ENCODE results near the gene ZNF346.

Gene ZNF346

DNA sequence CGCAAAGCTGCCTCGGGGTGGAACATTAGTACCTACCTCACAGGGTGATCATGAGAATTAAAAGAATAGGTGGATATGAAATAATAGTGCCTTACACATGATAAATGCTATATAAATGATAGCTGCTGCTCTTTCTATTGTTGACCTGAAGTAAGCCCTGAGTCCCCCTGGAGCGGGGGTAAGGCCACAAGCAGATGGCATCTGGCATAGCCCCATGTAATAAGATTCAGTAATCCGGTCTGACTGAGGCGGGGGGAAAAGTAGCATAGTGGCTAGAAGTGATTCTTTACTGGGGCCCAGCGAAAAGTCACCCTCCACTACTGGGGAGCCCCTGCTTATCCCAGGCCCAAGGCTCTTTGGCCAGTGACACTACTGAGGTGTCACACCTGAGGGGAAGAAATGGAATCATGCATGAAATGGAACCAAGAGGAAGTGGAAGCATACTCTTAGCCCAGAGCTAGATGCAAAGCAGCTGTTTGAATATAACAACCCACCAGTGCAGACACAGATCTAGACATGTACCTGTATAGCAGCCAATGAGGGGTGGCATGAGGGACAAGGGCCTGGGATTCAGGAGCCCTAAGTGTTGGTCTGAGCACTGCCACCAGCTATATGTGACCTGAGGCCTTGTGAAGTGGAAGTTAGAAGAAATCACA, 48.2 kb downstream of the ZNF346 start:
- no peak for DNase-seq (ENCODE audit: low spot score)

- DNase-seq (ENCODE audit: low spot score), result peak; percentile 69
Measured at GRCh38 chr5:177071666-177072385, 49.3 kb downstream of the ZNF346 start.

- DNase-seq (ENCODE audit: low spot score), result no peak
Measured at GRCh38 chr5:177077335-177077734, 54.8 kb downstream of the ZNF346 start.

GRCh38 chr5:177079606-177080005, 57.1 kb downstream of the ZNF346 start:
- DNase-seq (ENCODE audit: low spot score), result no peak

DNA sequence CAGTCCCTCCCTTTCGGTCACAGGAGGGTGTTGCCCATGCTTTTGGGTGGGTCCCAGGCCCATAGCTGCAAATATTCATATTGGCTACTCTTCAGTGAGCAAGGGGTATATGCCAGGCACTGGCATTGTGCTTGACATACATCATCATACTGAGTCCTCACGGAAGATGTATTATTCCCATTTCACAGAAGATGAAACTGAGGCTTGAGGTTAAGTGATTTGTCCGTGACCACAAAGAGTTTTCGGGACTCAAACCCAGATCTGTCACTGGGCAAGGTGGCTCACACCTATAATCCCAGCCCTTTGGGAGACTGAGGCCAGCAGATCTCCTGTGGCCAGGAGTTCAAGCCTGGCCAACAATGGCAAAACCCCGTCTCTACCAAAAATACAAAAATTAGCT, 57.8 kb downstream of the ZNF346 start:
- DNase-seq (ENCODE audit: low spot score), result no peak

DNA sequence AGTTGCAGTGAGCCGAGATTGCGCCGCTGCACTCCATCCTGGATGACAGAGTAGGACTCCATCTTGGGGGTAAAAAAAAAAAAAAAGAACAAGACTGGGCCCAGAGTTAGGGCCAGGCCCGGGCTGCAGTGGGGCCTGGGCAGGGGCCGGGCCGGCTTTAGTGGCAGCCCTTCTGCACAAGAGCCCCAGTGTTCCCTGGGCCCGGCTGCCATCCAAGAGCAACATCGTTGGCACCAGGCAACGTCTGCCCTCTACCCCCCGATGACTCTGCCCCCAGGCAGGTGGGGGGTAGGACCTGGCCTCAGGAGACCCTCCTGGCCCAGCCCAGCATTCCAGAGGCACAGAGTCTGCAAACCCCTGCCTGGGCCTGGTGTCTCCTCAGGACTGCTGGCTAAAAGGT, 59.4 kb downstream of the ZNF346 start:
- no peak for DNase-seq (ENCODE audit: low spot score)

GRCh38 chr5:177083357-177083756, 60.9 kb downstream of the ZNF346 start:
- DNase-seq (ENCODE audit: low spot score), result no peak

GRCh38 chr5:177084175-177084574, 61.7 kb downstream of the ZNF346 start:
- no peak for DNase-seq (ENCODE audit: low spot score)

DNA sequence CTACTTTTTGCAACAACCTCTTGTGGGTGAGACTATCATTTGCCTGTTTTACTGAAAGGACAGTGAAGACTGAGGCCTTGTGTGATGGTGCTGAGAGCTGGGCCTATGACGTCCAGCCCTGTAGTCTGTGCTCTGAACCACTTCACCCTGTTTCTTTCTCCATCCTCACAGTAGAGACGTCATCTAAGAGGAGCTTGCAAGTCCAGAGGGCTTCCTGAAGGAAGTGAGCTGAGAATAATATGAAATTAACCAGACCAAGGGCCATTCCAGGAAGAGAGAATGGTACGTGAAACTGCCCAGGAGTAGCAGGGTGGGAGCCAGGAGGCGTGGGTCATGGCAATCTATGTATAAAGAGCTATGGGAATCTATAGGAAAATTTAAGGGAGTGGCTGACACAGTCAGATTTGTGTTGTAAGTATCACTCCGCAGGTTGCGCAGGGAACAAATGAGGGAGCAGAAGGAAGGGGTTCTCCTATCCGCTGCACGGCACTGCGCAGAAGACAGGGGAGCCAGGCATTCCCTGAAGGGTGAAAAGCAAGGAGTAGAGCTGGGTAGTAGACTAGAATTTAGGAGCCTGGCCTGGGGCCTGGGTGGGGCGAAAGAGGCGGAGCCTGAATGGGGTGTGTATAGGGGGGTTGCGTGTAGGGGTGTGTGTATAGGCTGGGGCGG, 63.6 kb downstream of the ZNF346 start:
- DNase-seq (ENCODE audit: low spot score), result no peak

DNA sequence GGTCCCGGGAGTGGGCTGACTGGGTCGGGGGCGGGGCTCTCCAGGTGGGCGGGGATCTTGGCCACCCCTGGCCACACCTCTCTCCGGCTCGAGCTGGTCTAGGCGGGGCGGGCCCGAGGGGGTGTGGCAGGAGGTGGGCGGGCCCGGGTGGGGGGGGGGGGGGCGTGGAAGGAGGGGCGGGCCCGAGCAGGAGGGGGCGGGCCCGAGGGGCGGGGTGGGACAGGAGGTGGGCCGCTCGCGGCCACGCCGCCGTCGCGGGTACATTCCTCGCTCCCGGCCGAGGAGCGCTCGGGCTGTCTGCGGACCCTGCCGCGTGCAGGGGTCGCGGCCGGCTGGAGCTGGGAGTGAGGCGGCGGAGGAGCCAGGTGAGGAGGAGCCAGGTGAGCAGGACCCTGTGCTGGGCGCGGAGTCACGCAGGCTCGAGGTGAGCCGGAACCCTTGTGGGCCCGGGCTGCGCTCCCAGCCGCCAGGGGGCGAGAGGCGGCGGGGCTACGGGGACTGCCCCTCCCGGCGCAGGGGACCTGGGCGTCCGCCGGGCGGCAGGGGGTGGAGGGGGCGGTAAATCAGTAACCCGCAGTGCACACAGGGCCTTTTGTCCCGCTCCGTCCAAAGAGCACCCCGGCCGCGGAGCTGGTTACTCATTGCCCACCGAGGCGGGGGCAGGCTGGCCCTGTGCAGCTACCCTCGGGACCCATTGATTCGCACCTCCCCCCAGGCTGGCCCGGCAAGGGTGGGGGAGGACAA, 64.3 kb downstream of the ZNF346 start, which contains the start of gene FGFR4:
FGFR4 (plus strand) TSS at position 262 of the 744 bp plus-strand sequence. CDS start 2,688 bp downstream, outside the sequence.
- DNase-seq (ENCODE audit: low spot score), result peak; percentile 99

GRCh38 chr5:177087398-177088005, 65.0 kb downstream of the ZNF346 start:
- no peak for DNase-seq (ENCODE audit: low spot score)

DNA sequence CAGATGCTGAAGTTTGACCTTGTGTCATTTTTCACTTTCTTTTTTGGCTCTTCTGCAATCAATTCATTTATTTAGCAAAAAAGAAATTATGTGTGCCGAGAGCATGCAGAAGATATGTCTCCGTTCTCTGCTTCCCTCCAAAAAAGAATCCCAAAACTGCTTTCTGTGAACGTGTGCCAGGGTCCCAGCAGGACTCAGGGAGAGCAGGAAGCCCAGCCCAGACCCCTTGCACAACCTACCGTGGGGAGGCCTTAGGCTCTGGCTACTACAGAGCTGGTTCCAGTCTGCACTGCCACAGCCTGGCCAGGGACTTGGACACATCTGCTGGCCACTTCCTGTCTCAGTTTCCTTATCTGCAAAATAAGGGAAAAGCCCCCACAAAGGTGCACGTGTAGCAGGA, 66.6 kb downstream of the ZNF346 start:
- DNase-seq (ENCODE audit: low spot score), result no peak

- DNase-seq (ENCODE audit: low spot score), result no peak
Measured at GRCh38 chr5:177089825-177090641, 67.5 kb downstream of the ZNF346 start.

- DNase-seq (ENCODE audit: low spot score), result no peak
Measured at GRCh38 chr5:177090813-177091212, 68.3 kb downstream of the ZNF346 start.

DNA sequence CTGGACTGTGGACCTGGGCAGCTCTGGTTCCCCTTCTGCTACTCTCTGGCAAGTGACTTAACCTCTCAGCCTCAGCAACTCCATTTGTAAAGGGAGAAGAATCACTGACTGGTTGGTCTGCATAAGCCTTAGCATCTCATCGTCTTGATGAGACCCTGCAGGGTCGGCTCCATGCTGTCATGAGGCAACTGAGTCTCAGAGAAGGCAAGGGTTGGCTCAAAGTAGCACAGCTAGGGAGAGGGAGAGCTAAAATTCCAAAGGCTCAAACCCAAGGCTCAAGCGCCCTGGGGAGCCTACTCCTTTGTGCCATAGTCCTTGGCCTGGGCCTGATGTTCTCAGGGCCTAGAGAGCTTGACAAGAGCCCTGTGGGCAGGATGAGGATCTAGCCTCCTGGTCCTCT, 68.7 kb downstream of the ZNF346 start:
- no peak for DNase-seq (ENCODE audit: low spot score)

DNA sequence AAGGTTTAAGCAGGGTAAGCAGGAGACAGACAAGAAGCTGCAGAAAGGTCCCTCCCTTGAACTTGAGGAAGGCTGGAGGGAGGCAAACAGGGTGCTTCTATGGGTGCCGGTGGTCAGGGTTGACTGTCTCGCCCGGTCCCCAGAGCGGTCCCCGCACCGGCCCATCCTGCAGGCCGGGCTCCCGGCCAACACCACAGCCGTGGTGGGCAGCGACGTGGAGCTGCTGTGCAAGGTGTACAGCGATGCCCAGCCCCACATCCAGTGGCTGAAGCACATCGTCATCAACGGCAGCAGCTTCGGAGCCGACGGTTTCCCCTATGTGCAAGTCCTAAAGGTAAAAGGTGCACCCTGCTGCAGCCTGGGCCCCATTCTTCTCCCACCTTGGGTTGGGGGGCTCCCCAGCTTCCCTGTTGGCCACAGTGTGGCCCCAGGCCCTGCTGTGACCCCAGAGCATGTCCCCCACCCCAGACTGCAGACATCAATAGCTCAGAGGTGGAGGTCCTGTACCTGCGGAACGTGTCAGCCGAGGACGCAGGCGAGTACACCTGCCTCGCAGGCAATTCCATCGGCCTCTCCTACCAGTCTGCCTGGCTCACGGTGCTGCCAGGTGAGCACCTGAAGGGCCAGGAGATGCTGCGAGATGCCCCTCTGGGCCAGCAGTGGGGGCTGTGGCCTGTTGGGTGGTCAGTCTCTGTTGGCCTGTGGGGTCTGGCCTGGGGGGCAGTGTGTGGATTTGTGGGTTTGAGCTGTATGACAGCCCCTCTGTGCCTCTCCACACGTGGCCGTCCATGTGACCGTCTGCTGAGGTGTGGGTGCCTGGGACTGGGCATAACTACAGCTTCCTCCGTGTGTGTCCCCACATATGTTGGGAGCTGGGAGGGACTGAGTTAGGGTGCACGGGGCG, 69.9 kb downstream of the ZNF346 start:
- no peak for DNase-seq (ENCODE audit: low spot score)

- no peak for DNase-seq (ENCODE audit: low spot score)
Measured at GRCh38 chr5:177093082-177093712, 70.7 kb downstream of the ZNF346 start.

- DNase-seq (ENCODE audit: low spot score), result no peak
Measured at GRCh38 chr5:177093803-177094202, 71.3 kb downstream of the ZNF346 start.
